Measurements from ENCODE around the gene ADAMTS9.

ADAMTS9 gene

GRCh38 chr3:64651741-64652241 lies 36.0 kb downstream of the ADAMTS9 start:
- no peak for DNase-seq

GRCh38 chr3:64651303-64651702 lies 36.5 kb downstream of the ADAMTS9 start:
- no peak for DNase-seq

- DNase-seq, result no peak
Observed at GRCh38 chr3:64650715-64651114, 37.1 kb downstream of the ADAMTS9 start.

- DNase-seq, result no peak
Observed at GRCh38 chr3:64650096-64650622, 37.6 kb downstream of the ADAMTS9 start.

- DNase-seq, result no peak
Observed at GRCh38 chr3:64648927-64649906, 38.6 kb downstream of the ADAMTS9 start.

- no peak for DNase-seq
Observed at GRCh38 chr3:64647825-64648224, 40.0 kb downstream of the ADAMTS9 start.

GRCh38 chr3:64645243-64645642 lies 42.6 kb downstream of the ADAMTS9 start:
- no peak for DNase-seq

GRCh38 chr3:64644483-64644882 lies 43.3 kb downstream of the ADAMTS9 start:
- DNase-seq, result no peak

- DNase-seq, result no peak
Observed at GRCh38 chr3:64642327-64643151, 45.3 kb downstream of the ADAMTS9 start.

- no peak for DNase-seq
Observed at GRCh38 chr3:64638981-64639481, 48.8 kb downstream of the ADAMTS9 start.

- no peak for DNase-seq
Observed at GRCh38 chr3:64638511-64638910, 49.3 kb downstream of the ADAMTS9 start.

GRCh38 chr3:64634417-64634816 lies 53.4 kb downstream of the ADAMTS9 start:
- no peak for DNase-seq

- DNase-seq, result no peak
Observed at GRCh38 chr3:64631951-64632350, 55.8 kb downstream of the ADAMTS9 start.

- DNase-seq, result no peak
Observed at GRCh38 chr3:64627471-64628321, 60.1 kb downstream of the ADAMTS9 start.

- no peak for DNase-seq
Observed at GRCh38 chr3:64627042-64627441, 60.8 kb downstream of the ADAMTS9 start.

- DNase-seq, result no peak
Observed at GRCh38 chr3:64625381-64625780, 62.4 kb downstream of the ADAMTS9 start.

GRCh38 chr3:64623125-64623524 lies 64.7 kb downstream of the ADAMTS9 start:
- no peak for DNase-seq

GRCh38 chr3:64621726-64622395 lies 65.9 kb downstream of the ADAMTS9 start:
- DNase-seq, result no peak

- no peak for DNase-seq
Observed at GRCh38 chr3:64621275-64621674, 66.5 kb downstream of the ADAMTS9 start.

- no peak for DNase-seq
Observed at GRCh38 chr3:64620020-64620419, 67.8 kb downstream of the ADAMTS9 start.

- no peak for DNase-seq
Observed at GRCh38 chr3:64619216-64619615, 68.6 kb downstream of the ADAMTS9 start.

Measured in activated CD4-positive, alpha-beta T cell treated with anti-CD3 and anti-CD28 coated beads, Interleukin-2, amount 50 U/mL, for 48 hours (primary cell).